K562 (cell line): ENCODE measurements around the gene CAGE1. TPM values are rescaled to one million over a fixed set of nuclear protein-coding genes. Genes with fewer than 3 reads are reported as not detected.

Source experiments
- BCOR ChIP-seq: fragments of 450-650 bp; IDR thresholded peaks from 2 replicates; pipeline ENCODE4 v1.6.1; 2016
- CAMTA2 ChIP-seq: fragments of 250-450 bp; sonication (Bioruptor Pico); conservative IDR thresholded peaks from 2 replicates; pipeline ENCODE4 v1.5.1; 2022
- CCNT2 ChIP-seq: IDR thresholded peaks from 2 replicates; pipeline ENCODE4 v1.6.1; 2011; ENCODE audit warnings: borderline replicate concordance, low read depth, mild to moderate bottlenecking, moderate library complexity, mixed read lengths, low read length; ENCODE audit not compliant: insufficient read length; ENCODE audit errors: extremely low read depth
- CSDE1 ChIP-seq, 2 experiments: fragments of 450-650 bp; IDR thresholded peaks; 2 replicates each; pipeline ENCODE4 v1.6.1; 2016; ENCODE audit warnings: mild to moderate bottlenecking in 1 of 2
- ELF4 ChIP-seq: fragments of 450-650 bp; formaldehyde crosslinking; IDR thresholded peaks from 2 replicates; pipeline ENCODE4 v1.4.0; 2022; ENCODE audit warnings: missing genetic modification characterization
- FIP1L1 ChIP-seq: fragments of 200-400 bp; formaldehyde crosslinking; IDR thresholded peaks from 2 replicates; pipeline ENCODE4 v1.6.1; 2018; ENCODE audit warnings: mild to moderate bottlenecking, low read depth, low read length; ENCODE audit not compliant: poor library complexity, severe bottlenecking
- KAT2B ChIP-seq: IDR thresholded peaks from one replicate; pipeline ENCODE4 v1.6.1; 2012; ENCODE audit warnings: low read depth, mild to moderate bottlenecking, control low read depth, inconsistent platforms, low read length, moderate library complexity
- L3MBTL2 ChIP-seq: fragments of 450-650 bp; IDR thresholded peaks from 2 replicates; pipeline ENCODE4 v1.6.1; 2016; ENCODE audit warnings: mild to moderate bottlenecking, moderate library complexity
- POLR2B ChIP-seq: fragments of 450-650 bp; IDR thresholded peaks from 2 replicates; pipeline ENCODE4 v1.6.1; 2018; ENCODE audit warnings: low read depth; ENCODE audit not compliant: partially characterized antibody
- RFX1 ChIP-seq: fragments of 450-650 bp; IDR thresholded peaks from 2 replicates; pipeline ENCODE4 v1.6.1; 2016; ENCODE audit warnings: mild to moderate bottlenecking, moderate library complexity
- SPI1 ChIP-seq: IDR thresholded peaks from 2 replicates; pipeline ENCODE4 v1.6.1; 2011; ENCODE audit warnings: low read depth, low read length, control low read depth, borderline replicate concordance
- ZKSCAN1 ChIP-seq: fragments of 150-350 bp; IDR thresholded peaks from 2 replicates; pipeline ENCODE4 v1.6.1; 2016; ENCODE audit warnings: low read depth, low read length
- ZNF431 ChIP-seq: sonication (generic); formaldehyde crosslinking; IDR thresholded peaks from 2 replicates; pipeline ENCODE4 v1.8.0; 2022; ENCODE audit warnings: mild to moderate bottlenecking, missing genetic modification reagents
- ZNF695 ChIP-seq: fragments of 450-650 bp; formaldehyde crosslinking; IDR thresholded peaks from 2 replicates; pipeline ENCODE4 v1.4.0; 2020; ENCODE audit warnings: mild to moderate bottlenecking, moderate library complexity
- polyA plus RNA-seq, 8 experiments: library from polyadenylated mRNA; depleted of rRNA in 4 of 8; stranded (reverse) in 5 of 8; unstranded in 3 of 8; fragments of >200 nt; fragmentation: Nextera tagmentation in 2 of 8; fragmentation: Illumina TruSeq in 1 of 8; extraction: Ambion mirVana in 2 of 8; extraction: Trizol in 1 of 8; gene quantifications; 2 replicates each; pipeline versions ENCODE4 v1.2.1 to v1.2.3, GENCODE V29; 2011 to 2014; ENCODE audit warnings: inconsistent platforms in 1 of 8, missing spikeins in 1 of 8
- total RNA-seq, 7 experiments: library from RNA; depleted of rRNA in 6 of 7; stranded (reverse); fragments of >200 nt in 6 of 7; fragmentation: Illumina TruSeq in 2 of 7; extraction: Trizol in 2 of 7; gene quantifications; 2 replicates each; pipeline versions ENCODE4 v1.2.1 to v1.2.3, GENCODE V29; 2011 to 2021; ENCODE audit warnings: low replicate concordance in 1 of 7
- TF ChIP-seq, protein P1 (sequence below): sonication (generic); formaldehyde crosslinking; IDR thresholded peaks from 2 replicates; pipeline ENCODE4 v1.8.1; 2023; ENCODE audit warnings: mild to moderate bottlenecking, missing genetic modification reagents, moderate library complexity
- TF ChIP-seq, protein P2 (sequence below): sonication (generic); formaldehyde crosslinking; IDR thresholded peaks from 2 replicates; pipeline ENCODE4 v1.8.1; 2023; ENCODE audit warnings: missing genetic modification reagents, mild to moderate bottlenecking, borderline replicate concordance
- TF ChIP-seq, protein P3 (sequence below), 2 experiments: IDR thresholded peaks; 2 replicates each; pipeline ENCODE4 v1.6.1; 2012; ENCODE audit warnings: improper control_type of control experiment in 2 of 2, low read depth in 2 of 2, low read length in 2 of 2, borderline replicate concordance in 1 of 2

Gene CAGE1
- total and polyA plus RNA-seq, 9 of the 15 experiments (the other 6 are each of a cell fraction or from before 2014, with no cell fraction given) = 0.13 to 0.33 (median 0.18) TPM; not detected in 4

DNA sequence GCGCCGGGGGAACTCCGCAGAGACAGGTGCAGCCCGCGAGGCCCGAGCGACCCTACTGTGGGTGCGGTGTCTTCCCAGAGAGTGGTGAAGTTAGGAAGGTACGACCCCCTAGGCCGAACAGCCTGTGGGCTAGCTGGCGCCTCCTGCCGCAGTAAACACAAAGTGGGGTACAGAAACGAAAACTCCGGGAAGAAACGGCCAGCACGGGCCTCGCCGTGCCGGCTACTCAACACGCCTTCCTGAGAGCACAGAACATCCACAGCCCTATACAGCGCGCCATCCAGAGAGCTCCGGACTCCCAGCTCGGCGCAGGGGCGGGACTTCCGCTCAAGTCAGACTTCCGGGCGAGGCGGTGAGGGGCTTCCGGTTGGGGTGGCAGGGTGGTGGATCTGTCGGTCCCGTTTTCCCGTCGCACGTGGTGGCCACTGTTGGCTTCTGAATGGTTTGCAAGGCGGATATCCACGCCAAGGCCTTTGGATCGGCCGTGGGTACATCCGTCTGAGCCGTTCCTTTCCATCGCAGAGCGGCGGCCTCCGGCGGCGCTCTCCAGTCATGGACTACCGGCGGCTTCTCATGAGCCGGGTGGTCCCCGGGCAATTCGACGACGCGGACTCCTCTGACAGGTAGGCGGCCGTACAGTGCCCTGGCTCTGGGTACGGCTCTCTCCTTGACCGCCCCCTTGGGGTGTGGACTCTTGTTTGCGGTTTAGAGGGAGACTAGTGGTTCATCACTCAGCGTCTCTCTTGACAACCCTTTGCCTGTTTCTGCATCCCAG, at the start of gene CAGE1, which contains the start of gene RIOK1 (continued):
- TF ChIP-seq RFX1 (0 out of 2 replicates have a peak, but pooled peaks have one; percentile 50), CAMTA2 (0 out of 2 replicates have a peak, but pooled peaks have one; percentile 61), POLR2B (peak; percentile 93), L3MBTL2 (peak; percentile 96), CCNT2 (peak; percentile 15), ZNF431 (CRISPR knock-in tag) (0 out of 2 replicates have a peak, but pooled peaks have one; percentile 20), KAT2B (no peak), ELF4 (CRISPR knock-in tag) (no peak), CSDE1 (IDR thresholded peaks at IDR 0.05) (0 out of 4 replicates have a peak, but pooled peaks of 1 of the 2 experiments have one; percentile 58), BCOR (peak; percentile 63; the same call in 1 of the 2 replicates), ZNF695 (CRISPR knock-in tag) (0 out of 2 replicates have a peak, but pooled peaks have one; percentile 6), ZKSCAN1 (peak; percentile 71), SPI1 (peak; percentile 85), FIP1L1 (peak; percentile 74)
- TF ChIP-seq, protein P1, sequence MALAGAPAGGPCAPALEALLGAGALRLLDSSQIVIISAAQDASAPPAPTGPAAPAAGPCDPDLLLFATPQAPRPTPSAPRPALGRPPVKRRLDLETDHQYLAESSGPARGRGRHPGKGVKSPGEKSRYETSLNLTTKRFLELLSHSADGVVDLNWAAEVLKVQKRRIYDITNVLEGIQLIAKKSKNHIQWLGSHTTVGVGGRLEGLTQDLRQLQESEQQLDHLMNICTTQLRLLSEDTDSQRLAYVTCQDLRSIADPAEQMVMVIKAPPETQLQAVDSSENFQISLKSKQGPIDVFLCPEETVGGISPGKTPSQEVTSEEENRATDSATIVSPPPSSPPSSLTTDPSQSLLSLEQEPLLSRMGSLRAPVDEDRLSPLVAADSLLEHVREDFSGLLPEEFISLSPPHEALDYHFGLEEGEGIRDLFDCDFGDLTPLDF = peak; percentile 90
- TF ChIP-seq, protein P2, sequence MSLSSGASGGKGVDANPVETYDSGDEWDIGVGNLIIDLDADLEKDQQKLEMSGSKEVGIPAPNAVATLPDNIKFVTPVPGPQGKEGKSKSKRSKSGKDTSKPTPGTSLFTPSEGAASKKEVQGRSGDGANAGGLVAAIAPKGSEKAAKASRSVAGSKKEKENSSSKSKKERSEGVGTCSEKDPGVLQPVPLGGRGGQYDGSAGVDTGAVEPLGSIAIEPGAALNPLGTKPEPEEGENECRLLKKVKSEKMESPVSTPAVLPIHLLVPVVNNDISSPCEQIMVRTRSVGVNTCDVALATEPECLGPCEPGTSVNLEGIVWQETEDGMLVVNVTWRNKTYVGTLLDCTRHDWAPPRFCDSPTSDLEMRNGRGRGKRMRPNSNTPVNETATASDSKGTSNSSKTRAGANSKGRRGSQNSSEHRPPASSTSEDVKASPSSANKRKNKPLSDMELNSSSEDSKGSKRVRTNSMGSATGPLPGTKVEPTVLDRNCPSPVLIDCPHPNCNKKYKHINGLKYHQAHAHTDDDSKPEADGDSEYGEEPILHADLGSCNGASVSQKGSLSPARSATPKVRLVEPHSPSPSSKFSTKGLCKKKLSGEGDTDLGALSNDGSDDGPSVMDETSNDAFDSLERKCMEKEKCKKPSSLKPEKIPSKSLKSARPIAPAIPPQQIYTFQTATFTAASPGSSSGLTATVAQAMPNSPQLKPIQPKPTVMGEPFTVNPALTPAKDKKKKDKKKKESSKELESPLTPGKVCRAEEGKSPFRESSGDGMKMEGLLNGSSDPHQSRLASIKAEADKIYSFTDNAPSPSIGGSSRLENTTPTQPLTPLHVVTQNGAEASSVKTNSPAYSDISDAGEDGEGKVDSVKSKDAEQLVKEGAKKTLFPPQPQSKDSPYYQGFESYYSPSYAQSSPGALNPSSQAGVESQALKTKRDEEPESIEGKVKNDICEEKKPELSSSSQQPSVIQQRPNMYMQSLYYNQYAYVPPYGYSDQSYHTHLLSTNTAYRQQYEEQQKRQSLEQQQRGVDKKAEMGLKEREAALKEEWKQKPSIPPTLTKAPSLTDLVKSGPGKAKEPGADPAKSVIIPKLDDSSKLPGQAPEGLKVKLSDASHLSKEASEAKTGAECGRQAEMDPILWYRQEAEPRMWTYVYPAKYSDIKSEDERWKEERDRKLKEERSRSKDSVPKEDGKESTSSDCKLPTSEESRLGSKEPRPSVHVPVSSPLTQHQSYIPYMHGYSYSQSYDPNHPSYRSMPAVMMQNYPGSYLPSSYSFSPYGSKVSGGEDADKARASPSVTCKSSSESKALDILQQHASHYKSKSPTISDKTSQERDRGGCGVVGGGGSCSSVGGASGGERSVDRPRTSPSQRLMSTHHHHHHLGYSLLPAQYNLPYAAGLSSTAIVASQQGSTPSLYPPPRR = 0 out of 2 replicates have a peak, but pooled peaks have one; percentile 32
- TF ChIP-seq, protein P3, sequence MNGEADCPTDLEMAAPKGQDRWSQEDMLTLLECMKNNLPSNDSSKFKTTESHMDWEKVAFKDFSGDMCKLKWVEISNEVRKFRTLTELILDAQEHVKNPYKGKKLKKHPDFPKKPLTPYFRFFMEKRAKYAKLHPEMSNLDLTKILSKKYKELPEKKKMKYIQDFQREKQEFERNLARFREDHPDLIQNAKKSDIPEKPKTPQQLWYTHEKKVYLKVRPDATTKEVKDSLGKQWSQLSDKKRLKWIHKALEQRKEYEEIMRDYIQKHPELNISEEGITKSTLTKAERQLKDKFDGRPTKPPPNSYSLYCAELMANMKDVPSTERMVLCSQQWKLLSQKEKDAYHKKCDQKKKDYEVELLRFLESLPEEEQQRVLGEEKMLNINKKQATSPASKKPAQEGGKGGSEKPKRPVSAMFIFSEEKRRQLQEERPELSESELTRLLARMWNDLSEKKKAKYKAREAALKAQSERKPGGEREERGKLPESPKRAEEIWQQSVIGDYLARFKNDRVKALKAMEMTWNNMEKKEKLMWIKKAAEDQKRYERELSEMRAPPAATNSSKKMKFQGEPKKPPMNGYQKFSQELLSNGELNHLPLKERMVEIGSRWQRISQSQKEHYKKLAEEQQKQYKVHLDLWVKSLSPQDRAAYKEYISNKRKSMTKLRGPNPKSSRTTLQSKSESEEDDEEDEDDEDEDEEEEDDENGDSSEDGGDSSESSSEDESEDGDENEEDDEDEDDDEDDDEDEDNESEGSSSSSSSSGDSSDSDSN (IDR thresholded peaks at IDR 0.05; ENCODE audit: borderline replicate concordance in 1 of 2, low read depth in 2 of 2, low read length in 2 of 2) = peak; percentile 1 to 49; a peak in 2 of 4 replicates
